HCT116 (cell line): ENCODE data around the gene COL19A1.

Source experiments
- CEBPB ChIP-seq: IDR thresholded peaks from 2 replicates; pipeline ENCODE4 v1.6.1; 2012; ENCODE audit warnings: low read depth
- CTCF ChIP-seq, 3 experiments: fragments of 200-600 bp in 1 of 3; sonication (generic) in 1 of 3; IDR thresholded peaks in 2 of 3; conservative IDR thresholded peaks in 1 of 3; 2 replicates each; pipeline ENCODE4 v1.5.1; 2012 to 2017; ENCODE audit warnings: low read depth in 2 of 3, low read length in 2 of 3, antibody characterized with exemption in 1 of 3, borderline replicate concordance in 1 of 3, control low read depth in 1 of 3, mild to moderate bottlenecking in 1 of 3, mixed read lengths in 1 of 3, mixed run types in 1 of 3, moderate library complexity in 1 of 3; ENCODE audit not compliant: insufficient read depth in 1 of 3
- EZH2phosphoT487 ChIP-seq: fragments of 200-600 bp; IDR thresholded peaks from 2 replicates; pipeline ENCODE4 v1.6.1; 2018; ENCODE audit warnings: antibody characterized with exemption, borderline replicate concordance
- FOSL1 ChIP-seq: IDR thresholded peaks from 2 replicates; pipeline ENCODE4 v1.6.1; 2012; ENCODE audit warnings: low read depth
- POLR2A ChIP-seq: IDR thresholded peaks from 2 replicates; pipeline ENCODE4 v1.7.0; 2011; ENCODE audit warnings: borderline replicate concordance; ENCODE audit not compliant: insufficient read depth, insufficient read length; ENCODE audit errors: extremely low read depth
- SP1 ChIP-seq: IDR thresholded peaks from 2 replicates; pipeline ENCODE4 v1.6.1; 2012; ENCODE audit warnings: low read depth
- ZFX ChIP-seq: fragments of 450-650 bp; IDR thresholded peaks from 2 replicates; pipeline ENCODE4 v1.6.1; 2017

GRCh38 chr6:70196531-70196930 lies 330.2 kb downstream of the COL19A1 start:
- no peak for TF ChIP-seq CTCF (IDR thresholded peaks at IDR 0.05 in 2 of 3, conservative IDR thresholded peaks at IDR 0.05 in 1 of 3; ENCODE audit: borderline replicate concordance in 1 of 3, insufficient read depth in 1 of 3, low read depth in 2 of 3, low read length in 2 of 3)
- TF ChIP-seq POLR2A: no peak
- TF ChIP-seq FOSL1: no peak
- TF ChIP-seq ZFX: no peak
- no peak for TF ChIP-seq CEBPB
- no peak for TF ChIP-seq EZH2phosphoT487
- no peak for TF ChIP-seq SP1
